Adrenal gland (tissue), 12 donors: ENCODE data around the gene HES4. TPM values are rescaled to one million over a fixed set of nuclear protein-coding genes. Genes with fewer than 3 reads are reported as not detected.

Experiments
- DNase-seq, 7 donors: peaks; one replicate each; pipeline ENCODE4 v3.0.0-alpha.2; 2019 to 2020
- H3K27ac ChIP-seq, 5 donors: fragments of 200-600 bp; sonication (generic) in 4 of 5; 1 replicate in 3 of 5; 2 replicates in 2 of 5; pipeline versions ENCODE4 v1.5.1 to v1.8.0; 2016 to 2020; ENCODE audit warnings: mild to moderate bottlenecking in 1 of 5
- H3K27me3 ChIP-seq: fragments of 200-600 bp; 2 replicates; pipeline ENCODE4 v1.8.0; 2021
- H3K36me3 ChIP-seq, 2 donors: fragments of 200-600 bp; replicated peaks in 1 of 2; 1 replicate in 1 of 2; 2 replicates in 1 of 2; pipeline versions ENCODE4 v1.5.1 to v1.8.0; 2018 to 2022
- H3K4me1 ChIP-seq, 2 donors: fragments of 200-600 bp; replicated peaks in 1 of 2; 1 replicate in 1 of 2; 2 replicates in 1 of 2; pipeline versions ENCODE4 v1.5.1 to v1.8.0; 2018 to 2021
- H3K4me3 ChIP-seq, 4 donors: fragments of 200-600 bp; sonication (generic) in 3 of 4; one replicate each; pipeline ENCODE4 v1.5.1; 2016 to 2018
- H3K9me3 ChIP-seq, 3 donors: fragments of 200-600 bp; sonication (generic) in 1 of 3; replicated peaks in 1 of 3; 1 replicate in 2 of 3; 2 replicates in 1 of 3; pipeline versions ENCODE4 v1.5.1 to v1.8.0; 2016 to 2021
- POLR2A ChIP-seq, 2 donors: fragments of 450-650 bp; IDR thresholded peaks; one replicate each; pipeline ENCODE4 v1.6.1; 2017; ENCODE audit warnings: antibody characterized with exemption in 2 of 2, mild to moderate bottlenecking in 2 of 2, moderate library complexity in 1 of 2
- WGBS, 4 donors: extraction: QIAGEN DNeasy Blood & Tissue Kit in 2 of 4; methylation state at CpG; one replicate each; pipeline versions ENCODE4 v1.1.5 to v1.1.7; 2013 to 2017; 5-methylcytosine and 5-hydroxymethylcytosine counted together
- intact Hi-C, 2 donors: fragments of 100-400 bp; cut with DNase I; formaldehyde crosslinking; loops; one replicate each; pipeline versions ENCODE4 v1.14.1 to v1.15.0; 2022 to 2023
- polyA plus RNA-seq, 3 donors: library from polyadenylated mRNA; stranded (reverse); fragments of 200-250 nt in 2 of 3; fragments of 350-450 nt in 1 of 3; fragmentation: Illumina TruSeq in 1 of 3; extraction: RNeasy Lipid Tissue Mini Kit (QIAGEN cat#74804) in 1 of 3; gene quantifications; one replicate each; pipeline ENCODE4 v1.2.3, GENCODE V29; 2013 to 2014
- total RNA-seq, 9 donors: library from RNA; depleted of rRNA in 4 of 9; stranded (reverse); fragments of >200 nt in 4 of 9; fragments of 120-200 nt in 1 of 9; fragmentation: NEBNext Ultra II Directional in 1 of 9; extraction: Animal tissue kit (Norgen Biotek cat#: 25700) in 1 of 9; gene quantifications; one replicate each; pipeline versions ENCODE4 v1.1.0 to v1.2.4, GENCODE V29; 2013 to 2023
- TF ChIP-seq, protein P1 (sequence below), 6 experiments: fragments of 450-650 bp in 4 of 6; fragments of 200-600 bp in 2 of 6; sonication (generic) in 1 of 6; IDR thresholded peaks; 1 replicate in 5 of 6; 2 replicates in 1 of 6; pipeline versions ENCODE4 v1.5.1 to v1.8.0; 2016 to 2021; ENCODE audit warnings: antibody characterized with exemption in 6 of 6, mild to moderate bottlenecking in 2 of 6, moderate library complexity in 1 of 6
- donor health status: healthy with polysubstance abuse.
- donor health status: Bipolar disorder and iron deficiency.
- donor health status: DM: yes; HTN: yes; CAD: no.
- donor health status: DM: no; HTN: no; CAD: no.
- donor health status: DM: no; HTN: no; CAD: no.
- donor health status: DM: yes; HTN: yes; CAD: no.

HES4 gene
- total and polyA plus RNA-seq, 12 donors, result 3.1 to 29.8 (median 6.4) TPM; not detected in 1

DNA sequence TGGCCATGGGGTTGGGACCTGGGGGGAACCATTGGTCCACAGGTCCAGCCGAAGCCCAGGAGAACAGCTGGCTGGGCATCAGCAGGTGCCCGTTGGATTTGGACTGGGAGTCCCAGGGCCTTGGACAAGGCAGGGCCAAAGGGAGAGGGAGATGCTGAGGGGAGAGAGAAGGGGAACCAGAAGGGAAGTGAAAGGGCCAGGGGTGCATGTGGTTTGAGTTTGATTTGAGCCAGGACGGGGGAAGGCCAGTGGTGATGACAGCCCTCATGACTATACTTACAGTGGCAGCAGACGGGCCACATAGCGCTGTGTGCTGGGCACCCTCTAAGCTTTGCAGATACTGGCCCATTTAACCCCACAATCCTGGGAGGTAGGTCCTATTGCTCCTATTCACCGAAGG lies 38.8 kb upstream of the HES4 start:
- DNase-seq, result no peak
- TF ChIP-seq, protein P1, sequence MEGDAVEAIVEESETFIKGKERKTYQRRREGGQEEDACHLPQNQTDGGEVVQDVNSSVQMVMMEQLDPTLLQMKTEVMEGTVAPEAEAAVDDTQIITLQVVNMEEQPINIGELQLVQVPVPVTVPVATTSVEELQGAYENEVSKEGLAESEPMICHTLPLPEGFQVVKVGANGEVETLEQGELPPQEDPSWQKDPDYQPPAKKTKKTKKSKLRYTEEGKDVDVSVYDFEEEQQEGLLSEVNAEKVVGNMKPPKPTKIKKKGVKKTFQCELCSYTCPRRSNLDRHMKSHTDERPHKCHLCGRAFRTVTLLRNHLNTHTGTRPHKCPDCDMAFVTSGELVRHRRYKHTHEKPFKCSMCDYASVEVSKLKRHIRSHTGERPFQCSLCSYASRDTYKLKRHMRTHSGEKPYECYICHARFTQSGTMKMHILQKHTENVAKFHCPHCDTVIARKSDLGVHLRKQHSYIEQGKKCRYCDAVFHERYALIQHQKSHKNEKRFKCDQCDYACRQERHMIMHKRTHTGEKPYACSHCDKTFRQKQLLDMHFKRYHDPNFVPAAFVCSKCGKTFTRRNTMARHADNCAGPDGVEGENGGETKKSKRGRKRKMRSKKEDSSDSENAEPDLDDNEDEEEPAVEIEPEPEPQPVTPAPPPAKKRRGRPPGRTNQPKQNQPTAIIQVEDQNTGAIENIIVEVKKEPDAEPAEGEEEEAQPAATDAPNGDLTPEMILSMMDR (IDR thresholded peaks at IDR 0.05), result no peak
- TF ChIP-seq POLR2A (IDR thresholded peaks at IDR 0.05), result no peak
- Histone ChIP-seq H3K27me3 (peaks cover 38% of the 10 kb centered on the region), H3K4me3 (no peak overlapping the region), H3K9me3 (no peaks in the 10 kb centered on the region), H3K27ac (no peak overlapping the region), H3K36me3 (no peaks in the 10 kb centered on the region), H3K4me1 (peaks cover 12 to 17% of the 10 kb centered on the region in 2 donors)
- intact Hi-C loops, result no loop called here
- WGBS, 4 donors, result 71 to 91% (median 85%) methylated on average over 5 to 6 of the region's 6 CpGs

DNA sequence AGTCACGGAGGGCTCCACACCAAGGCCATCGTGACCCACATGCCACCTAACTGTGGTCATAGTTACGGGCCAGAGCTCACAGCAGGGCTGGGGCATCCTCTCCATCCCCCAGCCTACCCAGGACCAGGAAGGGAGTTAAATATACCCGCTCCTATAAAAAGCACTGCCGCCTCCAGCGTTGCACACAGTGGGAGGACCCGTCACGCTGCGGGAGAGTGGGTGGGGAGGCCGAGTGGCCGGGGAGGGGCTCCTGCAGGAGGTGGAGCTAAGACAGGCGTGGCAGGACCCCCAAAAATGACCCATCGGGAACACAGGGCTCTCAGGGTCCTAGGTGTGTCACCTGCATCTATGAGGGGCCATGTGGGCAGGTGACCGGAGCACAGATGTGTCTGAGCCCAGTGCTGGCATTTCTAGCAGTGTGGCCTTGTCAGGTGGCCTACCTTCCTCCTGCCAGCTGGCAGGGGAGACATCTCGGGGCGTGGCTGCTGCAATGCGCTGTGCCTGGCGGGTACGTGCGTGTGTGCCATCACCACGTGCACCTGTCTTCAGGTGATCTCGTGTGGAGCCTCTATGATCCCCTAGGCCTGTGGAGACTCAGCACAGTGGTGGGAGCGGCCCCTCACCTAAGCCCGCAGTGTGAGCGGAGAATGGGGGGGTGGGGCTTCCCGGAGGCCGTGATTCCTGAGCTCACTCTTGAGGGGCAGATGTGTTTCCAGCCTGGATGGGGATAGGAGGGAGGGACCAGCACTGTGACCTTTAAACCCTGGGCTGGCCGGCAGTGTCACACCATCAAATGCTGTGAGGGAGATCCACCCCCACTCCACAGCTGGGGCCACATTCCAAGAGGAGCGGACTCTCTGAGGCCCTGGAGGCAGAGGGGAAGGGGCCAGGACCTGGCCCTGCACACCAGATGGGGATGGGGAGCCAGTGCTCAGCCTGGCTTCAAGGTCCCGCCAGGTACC lies 37.8 kb upstream of the HES4 start:
- Histone ChIP-seq H3K4me3 (no peak overlapping the region), H3K36me3 (no peaks in the 10 kb centered on the region), H3K9me3 (no peaks in the 10 kb centered on the region), H3K27me3 (peaks cover 45% of the 10 kb centered on the region), H3K27ac (no peak overlapping the region), H3K4me1 (peaks cover 20 to 24% of the 10 kb centered on the region in 2 donors)
- intact Hi-C loops, result no loop called here
- DNase-seq, result no peak
- no peak for TF ChIP-seq POLR2A (IDR thresholded peaks at IDR 0.05)
- TF ChIP-seq, protein P1 (IDR thresholded peaks at IDR 0.05), result no peak
- WGBS, 4 donors, result 74 to 84% (median 77%) methylated on average over 9 to 30 of the region's 30 CpGs

DNA sequence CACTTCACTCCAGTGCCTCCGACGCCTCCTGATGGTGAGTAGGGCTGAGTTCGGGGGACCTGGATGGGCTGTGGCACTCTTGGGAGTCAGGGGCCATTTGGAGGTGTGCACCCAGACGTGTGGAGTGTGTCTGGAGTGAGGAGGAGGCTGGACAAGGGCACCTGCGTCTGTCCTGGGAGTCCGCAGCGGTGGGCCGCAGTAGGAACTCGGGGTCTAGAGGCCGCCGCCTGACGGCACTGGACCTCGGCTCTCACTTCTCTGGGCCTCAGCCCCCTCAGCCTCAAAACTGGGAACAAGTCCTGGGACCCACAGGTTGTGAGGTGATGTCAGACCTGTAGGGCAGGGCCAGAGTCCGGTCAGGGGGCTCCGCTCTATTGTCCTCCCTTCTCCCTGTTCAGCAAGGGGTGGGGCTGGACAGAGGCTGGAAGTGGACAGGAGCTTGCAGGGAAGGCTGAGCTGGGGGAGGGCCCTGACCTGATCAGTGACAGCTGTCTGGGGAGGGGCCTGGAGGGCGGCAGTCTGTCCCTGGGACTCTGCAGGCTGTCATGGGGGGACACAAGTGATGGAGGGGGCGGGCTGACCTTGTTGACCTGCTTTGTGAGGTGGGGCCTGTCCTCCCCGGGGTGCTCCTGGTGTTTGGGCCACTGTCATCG lies 35.5 kb upstream of the HES4 start:
- Histone ChIP-seq H3K36me3 (no peaks in the 10 kb centered on the region), H3K27ac (no peak overlapping the region), H3K4me3 (no peak overlapping the region), H3K4me1 (peaks cover 20 to 25% of the 10 kb centered on the region in 2 donors), H3K27me3 (peaks cover 60% of the 10 kb centered on the region), H3K9me3 (no peaks in the 10 kb centered on the region)
- TF ChIP-seq, protein P1 (IDR thresholded peaks at IDR 0.05), result no peak
- TF ChIP-seq POLR2A (IDR thresholded peaks at IDR 0.05), result no peak
- intact Hi-C loops, result no loop called here
- WGBS, 4 donors, result 84 to 93% (median 88%) methylated on average over 5 to 19 of the region's 19 CpGs
- no peak for DNase-seq

GRCh38 chr1:1034439-1034781 lies 34.5 kb upstream of the HES4 start:
- DNase-seq, result no peak
- Histone ChIP-seq H3K4me3 (no peak overlapping the region), H3K4me1 (peaks cover 14 to 17% of the 10 kb centered on the region in 2 donors), H3K9me3 (no peaks in the 10 kb centered on the region), H3K27me3 (peaks cover 57% of the 10 kb centered on the region), H3K36me3 (no peaks in the 10 kb centered on the region), H3K27ac (no peak overlapping the region)
- WGBS, 4 donors, result 26 to 34% (median 29%) methylated on average over 3 to 30 of the region's 30 CpGs
- no peak for TF ChIP-seq POLR2A (IDR thresholded peaks at IDR 0.05)
- TF ChIP-seq, protein P1 (IDR thresholded peaks at IDR 0.05), result no peak
- intact Hi-C loops, result no loop called here
